AG09309 (cell line): ENCODE measurements around the gene PHLDB1.
A peak's percentile ranks its signal among the peaks of the same experiment; 100 is the strongest.

ENCODE experiments used
- DNase-seq: peaks from one replicate; pipeline ENCODE4 v3.0.0-alpha.2; 2010; ENCODE audit warnings: low read depth
- H3K4me3 ChIP-seq: 2 replicates; pipeline ENCODE4 v1.5.1; 2011; ENCODE audit warnings: mild to moderate bottlenecking, low read depth, low read length, moderate library complexity; ENCODE audit not compliant: control insufficient read depth
- TF ChIP-seq, protein P1 (sequence below): IDR thresholded peaks from 2 replicates; pipeline ENCODE4 v1.5.1; 2011; ENCODE audit warnings: mild to moderate bottlenecking, low read depth, low read length, inconsistent platforms; ENCODE audit not compliant: insufficient read depth, control insufficient read depth; ENCODE audit errors: missing control alignments

The PHLDB1 gene

DNA sequence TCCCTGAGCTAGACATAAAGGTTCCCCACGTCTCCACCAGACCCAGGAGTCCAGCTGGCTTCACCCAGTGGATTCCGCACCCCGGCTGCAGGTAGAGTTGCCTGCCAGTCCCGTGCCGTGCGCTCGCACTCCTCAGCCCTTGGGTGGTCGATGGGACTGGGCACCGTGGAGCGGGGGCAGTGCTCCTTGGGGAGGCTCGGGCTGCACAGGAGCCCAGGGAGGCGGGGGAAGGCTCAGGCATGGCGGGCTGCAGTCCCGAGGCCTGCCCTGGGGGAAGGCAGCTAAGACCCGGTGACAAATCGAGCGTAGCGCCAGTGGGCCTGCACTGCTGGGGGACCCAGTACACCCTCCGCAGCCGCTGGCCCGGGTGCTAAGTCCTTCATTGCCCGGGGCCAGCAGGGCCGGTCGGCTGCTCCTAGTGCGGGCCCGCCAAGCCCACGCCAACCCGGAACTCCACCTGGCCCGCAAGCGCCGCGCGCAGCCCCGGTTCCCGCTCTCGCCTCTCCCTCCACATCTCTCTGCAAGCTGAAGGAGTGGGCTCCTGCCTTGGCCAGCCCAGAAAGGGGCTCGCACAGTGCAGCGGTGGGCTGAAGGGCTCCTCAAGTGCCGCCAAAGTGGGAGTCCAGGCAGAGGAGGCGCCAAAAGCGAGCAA lies 81.6 kb downstream of the PHLDB1 start:
- no peak for DNase-seq
- TF ChIP-seq, protein P1, sequence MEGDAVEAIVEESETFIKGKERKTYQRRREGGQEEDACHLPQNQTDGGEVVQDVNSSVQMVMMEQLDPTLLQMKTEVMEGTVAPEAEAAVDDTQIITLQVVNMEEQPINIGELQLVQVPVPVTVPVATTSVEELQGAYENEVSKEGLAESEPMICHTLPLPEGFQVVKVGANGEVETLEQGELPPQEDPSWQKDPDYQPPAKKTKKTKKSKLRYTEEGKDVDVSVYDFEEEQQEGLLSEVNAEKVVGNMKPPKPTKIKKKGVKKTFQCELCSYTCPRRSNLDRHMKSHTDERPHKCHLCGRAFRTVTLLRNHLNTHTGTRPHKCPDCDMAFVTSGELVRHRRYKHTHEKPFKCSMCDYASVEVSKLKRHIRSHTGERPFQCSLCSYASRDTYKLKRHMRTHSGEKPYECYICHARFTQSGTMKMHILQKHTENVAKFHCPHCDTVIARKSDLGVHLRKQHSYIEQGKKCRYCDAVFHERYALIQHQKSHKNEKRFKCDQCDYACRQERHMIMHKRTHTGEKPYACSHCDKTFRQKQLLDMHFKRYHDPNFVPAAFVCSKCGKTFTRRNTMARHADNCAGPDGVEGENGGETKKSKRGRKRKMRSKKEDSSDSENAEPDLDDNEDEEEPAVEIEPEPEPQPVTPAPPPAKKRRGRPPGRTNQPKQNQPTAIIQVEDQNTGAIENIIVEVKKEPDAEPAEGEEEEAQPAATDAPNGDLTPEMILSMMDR, result no peak
- no peak overlapping the region for H3K4me3 ChIP-seq

DNA sequence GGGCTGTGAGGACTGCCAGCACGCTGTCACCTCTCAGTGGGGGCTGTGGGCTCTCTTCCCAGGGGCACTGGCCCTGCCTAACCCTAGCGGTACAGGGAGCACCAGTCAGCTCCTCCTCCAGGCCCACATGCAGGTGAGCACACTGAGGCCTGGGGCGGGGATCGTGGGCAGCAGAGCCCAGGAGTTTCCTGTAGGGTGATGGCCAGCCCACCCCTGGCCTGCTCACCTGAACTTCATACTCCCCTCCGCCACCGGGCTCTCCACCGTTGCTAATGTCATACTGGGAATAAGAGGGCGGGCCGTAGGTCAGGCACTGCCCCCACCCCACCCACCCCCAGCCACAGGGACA lies 82.1 kb downstream of the PHLDB1 start:
- peak overlapping the region; percentile 23 for H3K4me3 ChIP-seq
- TF ChIP-seq, protein P1, result no peak
- DNase-seq, result no peak

DNA sequence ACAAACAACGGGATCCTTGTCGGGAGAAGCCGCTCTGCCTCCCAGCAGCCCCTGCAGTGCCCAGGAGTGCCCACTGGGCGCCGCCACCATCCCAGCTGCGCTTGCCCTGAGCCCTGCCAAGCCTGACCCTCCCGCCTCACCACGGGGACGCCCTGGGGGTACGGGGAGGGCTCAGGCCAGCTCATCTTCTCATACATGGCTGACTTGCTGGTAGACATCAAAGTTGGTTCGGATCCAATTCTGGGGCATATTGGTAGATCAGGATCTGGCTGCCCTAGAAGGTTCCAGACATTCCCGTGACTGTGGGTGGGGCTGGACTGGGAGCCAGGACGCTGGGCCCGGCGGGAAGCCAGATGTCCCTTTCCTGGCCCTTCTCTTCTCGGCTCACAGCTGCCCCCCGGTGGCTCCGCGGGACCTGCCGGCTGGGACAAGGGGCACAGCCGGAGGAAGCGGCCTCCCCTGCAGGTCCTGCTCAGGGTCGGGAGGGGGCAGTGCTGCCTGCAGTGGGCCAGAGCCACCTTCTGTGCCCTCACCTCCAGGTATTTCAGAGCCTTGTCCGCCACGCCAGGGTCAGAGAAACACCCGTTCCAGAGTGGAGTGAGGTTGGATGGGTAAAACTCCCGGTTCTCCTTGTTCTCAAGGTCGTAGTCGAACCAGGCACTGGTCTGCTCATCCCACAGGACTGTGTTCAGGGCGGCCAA lies 82.6 kb downstream of the PHLDB1 start:
- TF ChIP-seq, protein P1, result peak; percentile 89
- DNase-seq, result peak; percentile 74
- peak overlapping the region; percentile 28 for H3K4me3 ChIP-seq

DNA sequence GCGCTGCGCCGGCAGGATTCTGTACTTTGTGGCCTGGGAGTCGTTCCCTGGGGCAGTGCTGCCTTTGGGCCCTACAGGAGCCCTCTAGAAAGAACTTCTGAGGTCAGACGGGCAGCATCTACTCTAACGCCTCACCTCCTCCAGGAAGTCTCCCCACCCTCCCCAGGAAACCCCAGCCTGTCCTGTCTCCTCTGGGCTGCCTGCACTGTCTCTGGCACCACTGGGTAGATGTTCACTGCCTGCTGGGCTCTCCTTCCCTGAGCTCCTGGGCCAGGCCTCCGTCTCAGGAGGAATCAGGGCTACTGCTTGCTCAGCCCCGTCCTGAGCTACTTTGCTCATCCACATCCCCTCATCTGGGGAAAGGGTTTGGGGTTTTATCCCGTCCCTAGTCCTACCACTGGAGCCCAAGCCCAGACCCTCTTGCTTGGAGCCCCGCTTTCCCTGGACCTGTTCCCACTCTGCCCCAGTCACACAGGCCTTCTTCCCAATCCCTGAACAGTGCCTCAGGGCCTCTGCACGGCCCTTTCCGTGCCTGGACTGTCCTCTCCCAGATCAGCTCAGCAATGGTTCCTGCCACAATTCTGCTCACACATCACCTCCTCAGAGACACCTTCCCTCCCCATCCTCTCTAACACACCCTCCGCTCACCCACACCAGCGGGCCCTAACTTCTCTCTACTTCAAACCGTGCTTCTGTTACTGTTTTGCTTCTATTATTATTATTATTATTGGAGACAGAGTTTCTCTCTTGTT lies 83.3 kb downstream of the PHLDB1 start:
- TF ChIP-seq, protein P1, result no peak
- DNase-seq, result no peak
- no peak overlapping the region for H3K4me3 ChIP-seq

DNA sequence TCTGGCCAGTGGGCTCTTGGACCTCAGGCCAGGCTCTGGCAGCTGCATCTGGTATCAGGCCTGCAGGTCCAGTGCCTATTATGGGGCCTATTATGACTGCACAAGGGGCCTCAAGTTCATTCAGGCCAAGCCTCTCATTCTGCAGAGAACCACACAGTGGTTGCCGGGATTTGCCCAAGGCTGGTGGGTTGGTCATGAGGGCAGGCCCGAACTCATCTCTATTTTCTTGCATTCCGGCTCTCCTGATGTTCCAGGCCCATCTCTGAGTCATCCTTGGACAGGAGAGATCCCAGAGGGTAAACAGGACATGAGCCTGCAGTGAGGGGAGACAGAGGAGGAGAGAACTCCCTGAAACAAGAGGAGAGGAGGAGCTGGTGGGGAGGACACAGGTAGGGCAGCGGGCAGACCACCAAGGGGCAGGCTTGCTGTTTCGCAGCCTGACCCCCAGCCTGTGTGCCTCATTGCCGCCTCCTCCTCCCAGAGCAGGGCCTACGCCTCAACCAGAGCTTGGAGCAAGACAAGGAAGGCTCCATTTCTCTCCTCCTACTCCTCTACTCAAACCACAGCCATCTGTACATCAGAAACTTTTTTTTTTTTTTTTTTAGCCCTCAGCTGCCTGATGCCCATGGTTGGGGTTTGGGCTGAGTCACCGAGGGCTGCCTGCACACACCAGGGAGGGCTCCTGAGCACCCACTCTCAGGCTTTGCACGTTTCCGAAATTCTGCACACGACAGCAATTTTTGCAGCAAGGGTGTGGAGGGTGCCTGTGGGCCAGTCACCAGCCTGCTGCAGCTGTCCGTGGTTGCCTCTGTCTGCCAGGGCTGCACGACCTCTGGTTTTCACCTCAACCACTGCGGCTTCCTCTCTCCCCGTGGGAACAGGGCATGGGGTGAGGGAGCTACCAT lies 84.8 kb downstream of the PHLDB1 start:
- TF ChIP-seq, protein P1, result no peak
- DNase-seq, result no peak
- H3K4me3 ChIP-seq, result no peak overlapping the region

DNA sequence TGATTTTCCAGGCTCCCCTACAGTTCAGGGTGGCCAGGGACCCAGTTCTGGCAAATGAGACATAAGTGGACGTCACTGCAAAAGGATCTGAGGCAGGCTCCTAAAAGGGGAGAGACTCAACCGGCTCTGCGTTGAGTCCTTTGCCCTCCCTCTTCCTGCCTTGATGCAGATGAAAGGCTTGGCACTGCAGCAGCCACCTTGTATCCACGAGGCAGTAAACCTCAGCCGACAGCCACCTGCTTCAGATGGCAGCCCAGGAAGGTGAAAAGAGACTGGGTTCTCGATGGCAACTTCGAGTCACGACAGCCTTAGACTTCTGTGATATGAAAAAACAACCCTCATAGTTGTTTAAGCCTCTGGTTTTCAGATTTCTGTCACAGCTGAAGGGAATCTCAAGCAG lies 86.8 kb downstream of the PHLDB1 start:
- no peak overlapping the region for H3K4me3 ChIP-seq
- no peak for DNase-seq
- TF ChIP-seq, protein P1, result no peak
